ENCODE data around the gene SYNPO2. TPM values are rescaled to one million over a fixed set of nuclear protein-coding genes. Genes with fewer than 3 reads are reported as not detected.

Gene SYNPO2
- total and polyA plus RNA-seq, 2 of the 8 experiments (the other 6 are each of a cell fraction or from before 2014, with no cell fraction given), result 0.50 to 4.2 TPM

DNA sequence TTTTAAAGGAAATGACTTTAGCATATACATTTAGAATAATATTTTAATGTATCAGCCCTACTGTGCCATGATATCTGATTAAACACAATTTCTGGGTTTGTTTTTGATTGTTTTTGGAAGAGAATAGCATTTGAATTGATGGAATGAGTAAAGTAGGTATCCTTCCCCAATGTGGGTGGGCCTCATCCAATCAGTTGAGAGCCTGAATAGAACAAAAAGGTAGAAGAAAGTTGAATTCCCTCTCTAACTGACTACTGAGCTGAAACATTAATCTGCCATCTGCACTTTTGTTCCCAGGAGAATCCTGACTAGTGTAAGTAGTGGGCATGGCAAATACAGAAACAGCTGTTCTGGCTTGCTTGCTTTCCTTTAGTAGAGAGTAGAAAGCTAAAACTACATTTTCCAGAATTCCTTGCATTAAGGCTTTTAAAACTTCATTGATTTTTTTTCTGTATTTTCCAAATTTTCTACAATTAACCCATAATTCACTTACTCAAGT is 43.1 kb upstream of the SYNPO2 start:
- Histone ChIP-seq H4K91ac (replicated peaks; ENCODE audit: insufficient read length, low read length) (no peak overlapping the region), H2BK12ac (ENCODE audit: low read depth, low read length) (no peak overlapping the region), H3K79me2 (ENCODE audit: control insufficient read depth in 1 of 2, insufficient read depth in 2 of 2, low read length in 2 of 2) (no peaks in the 10 kb centered on the region), H3K27ac (ENCODE audit: low read depth, low read length) (no peak overlapping the region), H2BK20ac (ENCODE audit: low read length) (no peak overlapping the region), H3K4ac (replicated peaks; ENCODE audit: insufficient read length, low read depth, low read length) (no peak overlapping the region), H3K4me1 (replicated peaks in 1 of 4; ENCODE audit: control insufficient read depth in 3 of 4, insufficient read depth in 4 of 4, low read length in 3 of 4) (peaks cover 0 to 11% (median 5%) of the 10 kb centered on the region in 4 experiments; a peak in 4 of 7 replicates), H3K9me3 (ENCODE audit: insufficient read depth in 2 of 2, low read depth in 1 of 2, low read length in 1 of 2) (no peaks in the 10 kb centered on the region), H3K4me3 (ENCODE audit: extremely low read depth in 1 of 4, insufficient read depth in 2 of 4, low read depth in 3 of 4, low read length in 4 of 4) (no peak overlapping the region), H3K18ac (ENCODE audit: extremely low read depth, low read length) (no peak overlapping the region), H3K14ac (ENCODE audit: insufficient read length) (no peak overlapping the region), H3K23ac (ENCODE audit: insufficient read length) (no peak overlapping the region), H2BK120ac (replicated peaks; ENCODE audit: low read depth, low read length) (no peak overlapping the region), H2BK15ac (ENCODE audit: low read length) (no peak overlapping the region), H4K5ac (ENCODE audit: insufficient read length, low read depth, low read length) (no peak overlapping the region), H3K23me2 (ENCODE audit: low read depth, low read length) (peaks cover 2% of the 10 kb centered on the region; the same call in 1 of the 2 replicates), H2AK5ac (ENCODE audit: low read depth, low read length) (no peak overlapping the region), H3K9ac (replicated peaks in 1 of 4; ENCODE audit: extremely low read depth in 1 of 4, low read depth in 3 of 4, low read length in 3 of 4) (no peak overlapping the region), H4K8ac (ENCODE audit: extremely low read depth, insufficient read depth, low read length) (no peak overlapping the region), H2AFZ (ENCODE audit: low read length) (no peak overlapping the region), H3K79me1 (ENCODE audit: low read depth, low read length) (no peaks in the 10 kb centered on the region), H4K20me1 (replicated peaks in 1 of 2; ENCODE audit: control insufficient read depth in 1 of 2, insufficient read depth in 2 of 2, low read length in 2 of 2) (no peaks in the 10 kb centered on the region), H2BK5ac (ENCODE audit: low read depth, low read length) (no peak overlapping the region), H3K56ac (replicated peaks; ENCODE audit: insufficient read length, low read depth, low read length) (no peak overlapping the region), H3K27me3 (replicated peaks in 1 of 4; ENCODE audit: control insufficient read depth in 3 of 4, extremely low read depth in 1 of 4, insufficient read depth in 3 of 4, low read length in 3 of 4) (no peaks in the 10 kb centered on the region), H3K36me3 (ENCODE audit: control insufficient read depth in 2 of 4, insufficient read depth in 4 of 4, low read length in 3 of 4) (no peaks in the 10 kb centered on the region), H3K4me2 (ENCODE audit: insufficient read depth in 1 of 2, low read depth in 2 of 2, low read length in 2 of 2) (no peak overlapping the region)
- no peak for DNase-seq (ENCODE audit: low read depth in 1 of 2, low spot score in 2 of 2)
- no peak for FAIRE-seq
- CTCF ChIA-PET (ENCODE audit: partially characterized antibody), result interaction anchor here (0.9 to 3.7 kb wide), 4 partner anchors 9 to 73 kb away, joined by 3 to 18 read pairs (median 6); partner anchors contain the start of gene SEC24D
- POLR2A ChIA-PET (ENCODE audit: partially characterized antibody), result interaction anchor here (1.5 to 3.2 kb wide), 2 partner anchors 9 to 20 kb away, joined by 3 to 24 read pairs; partner anchors contain the start of gene SEC24D
- TF ChIP-seq NANOG (IDR thresholded peaks at IDR 0.05; ENCODE audit: insufficient read depth, low read depth, low read length, poor library complexity, severe bottlenecking), result no peak
- TF ChIP-seq PHF8 (conservative IDR thresholded peaks at IDR 0.05; ENCODE audit: low read depth, low read length), result no peak
- TF ChIP-seq RAD21 (IDR thresholded peaks at IDR 0.05 in 1 of 2, conservative IDR thresholded peaks at IDR 0.05 in 1 of 2; ENCODE audit: low read depth in 2 of 2, low read length in 2 of 2), result no peak
- no peak for TF ChIP-seq ASH2L (IDR thresholded peaks at IDR 0.05; ENCODE audit: low read length)
- no peak for TF ChIP-seq CREB1 (IDR thresholded peaks at IDR 0.05)
- no peak for TF ChIP-seq ZNF274 (IDR thresholded peaks at IDR 0.05; ENCODE audit: borderline replicate concordance, extremely low read depth, low read length)
- TF ChIP-seq NRF1 (IDR thresholded peaks at IDR 0.05; ENCODE audit: low read depth, low read length), result no peak
- no peak for TF ChIP-seq GABPA (IDR thresholded peaks at IDR 0.05; ENCODE audit: borderline replicate concordance, insufficient read depth, low read length)
- no peak for TF ChIP-seq SP2 (IDR thresholded peaks at IDR 0.05; ENCODE audit: low read length)
- TF ChIP-seq BCL11A (IDR thresholded peaks at IDR 0.05; ENCODE audit: low read depth in 2 of 2, low read length in 2 of 2), result no peak
- TF ChIP-seq KDM5A (IDR thresholded peaks at IDR 0.05; ENCODE audit: low read length), result no peak
- TF ChIP-seq HDAC2 (IDR thresholded peaks at IDR 0.05; ENCODE audit: borderline replicate concordance in 1 of 2, low read depth in 2 of 2, low read length in 2 of 2), result no peak
- TF ChIP-seq SIX5 (IDR thresholded peaks at IDR 0.05; ENCODE audit: low read depth, low read length), result no peak
- no peak for TF ChIP-seq TAF1 (IDR thresholded peaks at IDR 0.05; ENCODE audit: low read depth, low read length)

All from H1 (cell line).